ENCODE results near the gene IBTK. TPM values are rescaled to one million over a fixed set of nuclear protein-coding genes. Genes with fewer than 3 reads are reported as not detected.
A peak's percentile ranks its signal among the peaks of the same experiment; 100 is the strongest.

Gene IBTK
- polyA plus RNA-seq, 2 of the 4 experiments (the other 2 are of a cell fraction), result 34.2 to 87.3 TPM

- TF ChIP-seq REST (IDR thresholded peaks at IDR 0.05) (no peak), CEBPB (IDR thresholded peaks at IDR 0.05) (no peak), RFX5 (IDR thresholded peaks at IDR 0.05) (no peak), MAX (IDR thresholded peaks at IDR 0.05) (no peak), EP300 (IDR thresholded peaks at IDR 0.05) (no peak), PHF8 (IDR thresholded peaks at IDR 0.05; ENCODE audit: borderline replicate concordance, low read depth) (no peak), RARB (CRISPR knock-in tag; IDR thresholded peaks at IDR 0.05) (no peak), KDM1A (IDR thresholded peaks at IDR 0.05; ENCODE audit: low read depth) (no peak)
Measured at GRCh38 chr6:82260997-82261732, 13.6 kb upstream of the IBTK start (continued).

GRCh38 chr6:82259389-82259788 is 11.8 kb upstream of the IBTK start:
- peaks cover 35% of the 10 kb centered on the region for H3K4me1 ChIP-seq
- no peak overlapping the region for H3K4me3 ChIP-seq
- FAIRE-seq, result no peak
- ChIA-PET CTCF (interaction anchor here (0.9 to 3.0 kb wide), 4 partner anchors 8 to 806 kb away, joined by 3 to 18 read pairs (median 4); partner anchors contain the start of gene UBE3D), POLR2A (interaction anchor here (2.5 kb wide), 1 partner anchor 11 kb away, joined by 7 read pairs; the partner anchor contains the start of gene IBTK)
- 100% methylated on average over 1 of the region's 1 CpG for WGBS (ENCODE audit: missing lambda C conversion rate)
- no peak overlapping the region for H3K4me2 ChIP-seq
- no peak for ATAC-seq
- DNase-seq (ENCODE audit: low read depth in 1 of 2, low spot score in 1 of 2), result no peak
- H3K27ac ChIP-seq, result peak overlapping the region in 1 of 2 experiments; percentile 38; a peak in 1 of 6 replicates
- no peak for TF ChIP-seq ZC3H11A (IDR thresholded peaks at IDR 0.05)
- no peak for TF ChIP-seq FOSB (CRISPR knock-in tag; IDR thresholded peaks at IDR 0.05)
- TF ChIP-seq SMC3 (IDR thresholded peaks at IDR 0.05), result no peak
- no peak for TF ChIP-seq FOXS1 (CRISPR knock-in tag; IDR thresholded peaks at IDR 0.05)
- no peak for TF ChIP-seq CBX2 (IDR thresholded peaks at IDR 0.05; ENCODE audit: borderline replicate concordance, low read depth)
- no peaks in the 10 kb centered on the region for H3K9me3 ChIP-seq

GRCh38 chr6:82257088-82257774 is 9.7 kb upstream of the IBTK start:
- H3K27ac ChIP-seq, result peak overlapping the region in 1 of 2 experiments; percentile 57; a peak in 1 of 6 replicates
- FAIRE-seq (no peak), ATAC-seq (peak in 1 of 2 experiments; percentile 64; a peak in 2 of 6 replicates), DNase-seq (ENCODE audit: low read depth in 1 of 2, low spot score in 1 of 2) (peak in 1 of 2 experiments; percentile 19)
- H3K4me2 ChIP-seq, result no peak overlapping the region
- no peaks in the 10 kb centered on the region for H3K9me3 ChIP-seq
- peak; percentile 20 to 32; a peak in 3 of 5 replicates for TF ChIP-seq RAD21 (conservative IDR thresholded peaks at IDR 0.05 in 1 of 2, IDR thresholded peaks at IDR 0.05 in 1 of 2)
- peak; percentile 32; the same call in 1 of the 3 replicates for TF ChIP-seq SMC3 (IDR thresholded peaks at IDR 0.05)
- no peak for TF ChIP-seq MYC (IDR thresholded peaks at IDR 0.05; ENCODE audit: borderline replicate concordance, low read length)
- peak; percentile 40 for TF ChIP-seq CTCF (IDR thresholded peaks at IDR 0.05)
- ChIA-PET CTCF (interaction anchor here (2.4 to 6.5 kb wide), 2 partner anchors 801 to 808 kb away, joined by 8 to 46 read pairs; partner anchors contain the start of gene UBE3D), POLR2A (no interaction called here)
- WGBS (ENCODE audit: missing lambda C conversion rate), result 78% methylated on average over 1 of the region's 1 CpG
- peaks cover 32% of the 10 kb centered on the region for H3K4me1 ChIP-seq
- no peak overlapping the region for H3K4me3 ChIP-seq
